ENCODE measurements around the gene BTG4.

The BTG4 gene

DNA sequence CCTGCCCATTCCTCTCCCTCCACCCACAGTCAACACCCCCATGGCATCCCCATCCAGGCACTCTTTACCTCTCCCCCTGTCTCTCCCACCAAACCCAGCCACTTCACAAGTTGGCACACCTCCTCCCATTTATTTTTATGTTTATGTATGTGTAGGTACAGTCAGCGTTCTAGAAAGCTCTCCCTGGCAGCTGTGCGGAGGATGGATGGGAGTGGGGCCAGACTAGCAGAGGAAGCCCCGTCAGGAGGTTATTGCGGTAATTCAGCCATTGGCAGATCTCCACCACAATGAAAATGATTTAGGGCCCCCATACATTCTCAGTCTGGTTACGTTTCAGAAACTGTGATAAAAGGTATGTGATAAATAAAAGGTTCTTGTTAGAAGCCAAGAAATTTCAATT, 51.3 kb downstream of the BTG4 start:
- TF ChIP-seq, protein P1, sequence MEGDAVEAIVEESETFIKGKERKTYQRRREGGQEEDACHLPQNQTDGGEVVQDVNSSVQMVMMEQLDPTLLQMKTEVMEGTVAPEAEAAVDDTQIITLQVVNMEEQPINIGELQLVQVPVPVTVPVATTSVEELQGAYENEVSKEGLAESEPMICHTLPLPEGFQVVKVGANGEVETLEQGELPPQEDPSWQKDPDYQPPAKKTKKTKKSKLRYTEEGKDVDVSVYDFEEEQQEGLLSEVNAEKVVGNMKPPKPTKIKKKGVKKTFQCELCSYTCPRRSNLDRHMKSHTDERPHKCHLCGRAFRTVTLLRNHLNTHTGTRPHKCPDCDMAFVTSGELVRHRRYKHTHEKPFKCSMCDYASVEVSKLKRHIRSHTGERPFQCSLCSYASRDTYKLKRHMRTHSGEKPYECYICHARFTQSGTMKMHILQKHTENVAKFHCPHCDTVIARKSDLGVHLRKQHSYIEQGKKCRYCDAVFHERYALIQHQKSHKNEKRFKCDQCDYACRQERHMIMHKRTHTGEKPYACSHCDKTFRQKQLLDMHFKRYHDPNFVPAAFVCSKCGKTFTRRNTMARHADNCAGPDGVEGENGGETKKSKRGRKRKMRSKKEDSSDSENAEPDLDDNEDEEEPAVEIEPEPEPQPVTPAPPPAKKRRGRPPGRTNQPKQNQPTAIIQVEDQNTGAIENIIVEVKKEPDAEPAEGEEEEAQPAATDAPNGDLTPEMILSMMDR (IDR thresholded peaks at IDR 0.05; ENCODE audit: control insufficient read depth, insufficient read depth, low read depth, low read length, missing control alignments) = no peak
- DNase-seq (ENCODE audit: low read depth) = no peak
- no peak overlapping the region for H3K4me3 ChIP-seq (ENCODE audit: control insufficient read depth, low read depth, low read length)

DNA sequence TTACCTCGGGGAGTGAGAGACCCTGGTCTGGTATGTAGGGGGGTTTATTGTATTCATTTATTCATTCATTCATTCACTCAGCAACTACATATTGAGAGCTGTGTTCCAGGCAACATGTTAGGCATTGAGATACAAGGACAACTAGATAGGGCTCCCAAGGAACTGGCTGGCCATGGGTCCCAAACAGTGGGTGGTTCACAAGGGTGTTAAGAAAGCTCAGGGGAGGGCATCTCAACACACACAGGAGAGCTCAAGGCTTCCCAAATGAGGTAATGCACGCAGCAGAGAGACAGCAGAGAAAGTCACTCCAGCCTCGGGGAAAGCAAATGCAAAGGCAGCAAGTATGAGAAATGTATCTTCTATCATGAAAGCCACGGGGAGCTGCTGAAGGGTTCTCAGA, 51.8 kb downstream of the BTG4 start:
- DNase-seq (ENCODE audit: low read depth) = no peak

DNA sequence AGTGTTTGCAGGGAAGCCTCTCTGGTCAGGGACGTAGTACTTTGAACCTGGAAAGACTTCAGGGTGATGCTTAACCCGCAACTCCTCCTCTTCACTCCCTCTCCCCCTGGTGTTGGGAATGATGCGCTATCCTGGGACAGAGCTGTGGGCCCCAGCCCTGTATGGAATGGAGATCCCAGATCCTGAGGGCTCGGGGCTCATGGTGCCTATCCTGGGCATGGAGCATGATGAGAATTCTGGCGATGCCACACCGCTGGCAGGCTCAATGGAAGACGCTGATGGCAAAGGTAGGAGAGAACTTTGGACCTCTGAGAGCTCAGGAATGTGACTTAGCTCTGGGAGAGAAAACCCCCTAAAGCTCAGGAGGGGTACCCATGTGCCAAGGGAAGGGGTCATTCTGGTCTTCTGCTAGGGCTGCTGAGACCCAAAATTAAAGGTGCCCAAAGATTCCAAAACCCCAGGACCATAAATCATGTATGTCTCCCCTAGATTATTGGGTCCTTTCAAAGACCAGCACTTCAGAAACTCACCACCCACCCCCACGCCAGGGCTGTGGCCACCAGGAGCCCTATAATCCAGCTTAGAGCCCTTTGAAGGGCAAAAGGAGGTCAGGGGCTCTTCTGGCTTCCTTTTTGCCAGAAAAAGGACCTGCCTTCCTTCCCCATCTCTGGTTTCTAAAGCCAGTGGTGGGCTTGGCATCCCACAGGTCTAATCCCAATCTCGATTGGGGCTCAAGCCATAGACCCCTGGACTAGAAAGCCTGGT, 52.5 kb downstream of the BTG4 start:
- TF ChIP-seq, protein P1 (IDR thresholded peaks at IDR 0.05; ENCODE audit: control insufficient read depth, insufficient read depth, low read depth, low read length, missing control alignments) = no peak
- no peak overlapping the region for H3K4me3 ChIP-seq (ENCODE audit: control insufficient read depth, low read depth, low read length)
- DNase-seq (ENCODE audit: low read depth) = no peak

More for the DNA sequence above, 51.8 kb downstream of the BTG4 start:
- TF ChIP-seq, protein P1 (IDR thresholded peaks at IDR 0.05; ENCODE audit: control insufficient read depth, insufficient read depth, low read depth, low read length, missing control alignments) = no peak
- no peak overlapping the region for H3K4me3 ChIP-seq (ENCODE audit: control insufficient read depth, low read depth, low read length)

DNA sequence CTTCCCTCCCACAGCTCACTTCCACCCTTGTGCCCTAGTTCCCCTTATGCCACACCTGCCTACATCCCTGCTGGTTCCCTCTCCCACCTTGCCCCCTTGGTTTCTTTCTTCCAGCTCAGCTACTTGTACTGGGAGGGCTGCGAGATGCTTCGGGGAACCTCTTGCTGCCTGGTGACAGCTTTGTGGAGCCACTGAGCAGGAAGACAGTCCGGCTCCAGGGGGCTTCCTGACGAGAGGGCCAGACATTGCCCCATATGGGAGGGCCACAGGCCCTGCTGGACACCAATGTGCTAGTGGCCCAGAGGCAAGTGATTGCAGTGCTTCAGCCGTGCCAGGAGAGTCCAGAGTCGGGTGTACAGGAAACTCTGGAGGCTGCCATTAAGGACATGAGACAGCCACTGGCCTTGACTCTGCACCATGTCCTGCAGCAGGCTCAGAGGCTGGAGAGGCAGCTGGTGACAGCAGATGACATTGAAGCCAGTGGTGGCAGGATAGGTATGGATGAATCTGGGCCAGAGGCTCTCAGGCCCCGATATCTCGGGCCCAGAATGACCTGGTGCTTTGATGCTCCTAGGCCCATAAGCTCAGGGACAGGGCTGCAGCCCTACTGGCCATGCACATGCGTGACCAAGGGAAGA, 54.3 kb downstream of the BTG4 start:
- no peak overlapping the region for H3K4me3 ChIP-seq (ENCODE audit: control insufficient read depth, low read depth, low read length)
- TF ChIP-seq, protein P1 (IDR thresholded peaks at IDR 0.05; ENCODE audit: control insufficient read depth, insufficient read depth, low read depth, low read length, missing control alignments) = no peak
- DNase-seq (ENCODE audit: low read depth) = no peak

DNA sequence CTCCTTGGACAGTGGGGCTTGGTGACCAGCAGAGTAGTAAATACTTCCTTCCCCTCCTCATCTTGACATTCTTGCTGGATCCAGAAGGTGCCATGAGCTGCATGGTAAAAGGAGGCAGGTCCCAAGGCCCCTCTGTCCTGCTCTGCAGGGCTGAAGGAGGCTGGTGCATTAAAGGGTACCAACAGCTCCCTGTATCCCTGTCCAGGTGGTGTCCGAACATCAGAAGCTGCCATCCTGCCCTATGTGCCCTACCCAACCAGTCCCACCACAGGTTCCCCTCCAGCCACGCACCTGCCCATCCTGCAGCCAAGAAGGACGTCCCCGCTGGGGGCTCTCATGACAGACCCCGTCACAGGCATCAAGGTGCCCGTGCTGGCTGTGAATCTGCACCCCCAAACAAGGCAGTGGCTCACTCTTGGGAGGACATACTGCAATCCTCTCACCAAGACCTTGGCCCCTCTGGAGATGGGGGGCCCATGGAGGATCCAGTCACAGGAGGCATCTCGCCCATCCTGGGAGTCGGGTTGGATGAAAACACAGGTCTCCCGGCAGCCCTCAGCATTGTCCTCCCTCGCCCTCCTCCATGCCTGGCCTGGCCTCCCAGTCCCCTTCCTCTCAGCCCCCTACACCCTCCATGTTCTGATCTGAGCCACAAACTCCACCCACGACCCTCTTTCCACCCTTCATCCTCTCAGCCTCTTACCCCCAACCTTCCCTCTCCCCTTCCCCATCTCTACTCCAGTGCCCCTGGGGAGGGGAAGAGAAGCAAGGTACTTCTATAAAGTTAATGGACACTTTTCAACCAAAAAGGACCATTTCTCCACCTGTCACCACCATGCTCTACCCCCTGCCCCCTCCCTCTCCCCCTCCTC, 55.1 kb downstream of the BTG4 start:
- no peak for DNase-seq (ENCODE audit: low read depth)
- TF ChIP-seq, protein P1 (IDR thresholded peaks at IDR 0.05; ENCODE audit: control insufficient read depth, insufficient read depth, low read depth, low read length, missing control alignments) = no peak
- no peak overlapping the region for H3K4me3 ChIP-seq (ENCODE audit: control insufficient read depth, low read depth, low read length)

DNA sequence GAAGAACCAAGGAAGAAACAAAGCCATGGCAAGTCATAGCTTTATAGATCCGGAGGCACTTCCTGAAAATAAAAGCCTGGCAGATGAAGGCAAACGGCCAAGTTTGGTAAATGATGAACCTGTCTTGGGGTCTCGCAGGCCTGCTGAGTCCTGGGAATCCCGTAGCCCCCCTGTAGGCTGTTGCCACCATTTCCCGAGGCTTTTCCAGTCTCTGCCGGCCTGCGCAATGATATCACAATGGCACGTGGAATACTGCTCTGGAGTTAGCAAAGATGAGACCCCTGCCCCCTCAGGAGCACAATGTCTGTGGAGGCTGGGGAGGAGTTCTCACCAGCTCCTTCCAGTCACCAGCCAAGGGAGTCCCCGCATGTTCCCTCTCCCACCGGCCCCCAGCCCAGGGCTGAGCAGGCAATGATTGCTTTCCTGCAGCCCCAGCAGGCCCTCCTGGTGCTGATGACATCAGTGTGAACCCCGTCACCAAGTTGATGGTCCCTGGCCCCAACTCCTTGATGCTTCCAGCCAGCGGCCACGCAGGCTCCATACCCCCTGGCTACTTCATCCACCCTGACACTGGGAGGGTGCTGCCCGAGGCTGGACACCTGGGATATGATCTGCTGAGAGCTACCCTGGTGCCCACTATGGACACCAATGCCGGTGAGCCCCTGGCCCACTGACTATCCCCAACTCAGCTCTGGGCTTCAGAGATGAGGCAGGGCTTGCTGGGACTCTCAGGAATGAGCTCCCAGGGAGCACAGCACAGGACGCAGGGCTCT, 55.9 kb downstream of the BTG4 start:
- TF ChIP-seq, protein P1 (IDR thresholded peaks at IDR 0.05; ENCODE audit: control insufficient read depth, insufficient read depth, low read depth, low read length, missing control alignments) = no peak
- no peak for DNase-seq (ENCODE audit: low read depth)
- no peak overlapping the region for H3K4me3 ChIP-seq (ENCODE audit: control insufficient read depth, low read depth, low read length)

All from AG09309 (cell line).